Mucosa of descending colon (tissue), 3 donors: ENCODE results near the gene SPPL2C. TPM values are rescaled to one million over a fixed set of nuclear protein-coding genes. Genes with fewer than 3 reads are reported as not detected.

Experiments used
- ATAC-seq: fragments of 200-7000 bp; cut with Tn5 transposase; one replicate; pipeline ENCODE4 v1.9.1; 2020; ENCODE audit warnings: mild to moderate bottlenecking, moderate library complexity
- DNase-seq, 3 donors: peaks; one replicate each; pipeline ENCODE4 v3.0.0-alpha.2; 2020
- H3K36me3 ChIP-seq: fragments of 200-600 bp; one replicate; pipeline ENCODE4 v1.8.0; 2021; ENCODE audit warnings: low read depth, mild to moderate bottlenecking
- H3K4me1 ChIP-seq: fragments of 200-600 bp; one replicate; pipeline ENCODE4 v1.8.0; 2021; ENCODE audit warnings: low read depth, mild to moderate bottlenecking
- H3K4me3 ChIP-seq: fragments of 200-600 bp; one replicate; pipeline ENCODE4 v1.8.0; 2021; ENCODE audit warnings: mild to moderate bottlenecking
- H3K9me3 ChIP-seq: fragments of 200-600 bp; one replicate; pipeline ENCODE4 v1.8.0; 2021; ENCODE audit warnings: mild to moderate bottlenecking
- CTCF ChIP-seq: fragments of 200-600 bp; IDR thresholded peaks from one replicate; pipeline ENCODE4 v1.8.0; 2022; ENCODE audit warnings: antibody characterized with exemption, mild to moderate bottlenecking
- intact Hi-C, 2 donors: fragments of 100-400 bp; cut with DNase I in 1 of 2; cut with micrococcal nuclease in 1 of 2; formaldehyde crosslinking; loops; one replicate each; pipeline versions ENCODE4 v1.11.0 to v1.11.1; 2022; cut with DNase I, micrococcal nuclease
- total RNA-seq, 3 donors: library from RNA; stranded (reverse); fragmentation: NEBNext Ultra II Directional in 2 of 3; extraction: Animal tissue kit (Norgen Biotek cat#: 25700) in 2 of 3; gene quantifications; one replicate each; pipeline versions ENCODE4 v1.2.1 to v1.2.4, GENCODE V29; 2021 to 2023
- donor health status: DM: no; HTN: no; CAD: no; lungs with moderate emphysema.
- donor health status: DM: no; HTN: no; CAD: no.
- donor health status: DM: no; HTN: yes; CAD: no.

The SPPL2C gene
- total RNA-seq, 3 donors from 2014 or later: not detected

- TF ChIP-seq CTCF: no peak
- no peaks in the 10 kb centered on the region for H3K4me1 ChIP-seq
- intact Hi-C loops: no loop called here
- DNase-seq: no peak
- H3K36me3 ChIP-seq: no peaks in the 10 kb centered on the region
- no peak for ATAC-seq
- H3K4me3 ChIP-seq: no peak overlapping the region
- H3K9me3 ChIP-seq: no peaks in the 10 kb centered on the region
Measured at GRCh38 chr17:45867702-45868101, 23.0 kb downstream of the SPPL2C start.

DNA sequence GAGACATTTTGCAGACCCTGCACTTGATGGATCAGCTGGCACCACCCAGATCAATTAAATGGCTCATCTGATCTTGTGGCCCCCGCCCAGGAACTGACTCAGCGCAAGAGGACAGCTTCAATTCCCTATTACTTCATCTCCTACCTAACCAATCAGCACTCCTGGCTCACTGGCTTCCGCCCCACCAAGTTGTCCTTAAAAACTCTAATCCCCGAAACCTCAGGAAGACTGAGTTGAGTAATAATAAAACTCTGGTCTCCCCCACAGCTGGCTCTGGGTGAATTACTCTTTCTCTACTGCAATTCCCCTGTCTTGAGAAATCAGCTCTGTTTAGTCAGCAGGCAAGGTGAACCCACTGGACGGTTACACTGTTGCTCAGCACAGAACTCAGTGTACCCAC, 23.6 kb downstream of the SPPL2C start:
- Histone ChIP-seq H3K4me3 (no peak overlapping the region), H3K36me3 (no peaks in the 10 kb centered on the region), H3K4me1 (no peaks in the 10 kb centered on the region), H3K9me3 (no peaks in the 10 kb centered on the region)
- intact Hi-C loops: no loop called here
- no peak for ATAC-seq
- no peak for TF ChIP-seq CTCF
- no peak for DNase-seq

GRCh38 chr17:45869676-45870341, 25.1 kb downstream of the SPPL2C start:
- no peak for TF ChIP-seq CTCF
- H3K4me1 ChIP-seq: no peaks in the 10 kb centered on the region
- ATAC-seq (no peak), DNase-seq (no peak)
- no peak overlapping the region for H3K4me3 ChIP-seq
- no peaks in the 10 kb centered on the region for H3K36me3 ChIP-seq
- intact Hi-C loops: no loop called here
- H3K9me3 ChIP-seq: no peaks in the 10 kb centered on the region

DNA sequence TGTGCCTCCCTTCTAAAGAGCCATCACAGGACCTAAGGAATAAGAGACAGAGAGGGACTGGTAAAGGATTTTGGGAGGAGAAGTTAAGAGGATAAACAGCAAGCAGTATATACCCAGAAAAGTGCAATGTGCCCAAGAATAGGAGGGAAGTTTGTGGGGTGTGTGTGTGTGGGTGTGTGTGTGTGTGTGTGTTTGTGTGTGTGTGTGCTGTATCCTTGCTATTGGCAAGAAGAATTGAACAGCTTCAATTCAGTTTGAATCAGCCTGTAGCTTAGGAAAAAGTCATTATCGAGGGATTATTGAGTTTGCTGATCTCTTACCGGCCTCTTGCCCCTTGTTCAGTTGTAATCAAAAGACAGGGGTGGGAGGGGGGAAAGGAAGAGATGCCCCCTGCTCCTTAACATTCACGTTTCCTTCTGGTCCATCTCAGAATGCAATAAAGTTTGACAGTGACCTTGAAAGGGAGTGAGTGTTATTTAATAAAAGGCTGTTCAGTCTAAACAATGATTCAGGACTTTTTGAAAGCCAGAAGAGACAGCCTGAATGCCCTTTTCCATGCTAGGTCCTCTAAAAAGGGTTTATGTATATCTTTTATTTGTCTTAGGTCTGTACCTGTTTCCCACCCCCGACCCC, 25.8 kb downstream of the SPPL2C start:
- no peaks in the 10 kb centered on the region for H3K4me1 ChIP-seq
- no peak for DNase-seq
- no peak for TF ChIP-seq CTCF
- intact Hi-C loops: no loop called here
- no peak for ATAC-seq
- H3K4me3 ChIP-seq: no peak overlapping the region
- H3K9me3 ChIP-seq: no peaks in the 10 kb centered on the region
- H3K36me3 ChIP-seq: no peaks in the 10 kb centered on the region

DNA sequence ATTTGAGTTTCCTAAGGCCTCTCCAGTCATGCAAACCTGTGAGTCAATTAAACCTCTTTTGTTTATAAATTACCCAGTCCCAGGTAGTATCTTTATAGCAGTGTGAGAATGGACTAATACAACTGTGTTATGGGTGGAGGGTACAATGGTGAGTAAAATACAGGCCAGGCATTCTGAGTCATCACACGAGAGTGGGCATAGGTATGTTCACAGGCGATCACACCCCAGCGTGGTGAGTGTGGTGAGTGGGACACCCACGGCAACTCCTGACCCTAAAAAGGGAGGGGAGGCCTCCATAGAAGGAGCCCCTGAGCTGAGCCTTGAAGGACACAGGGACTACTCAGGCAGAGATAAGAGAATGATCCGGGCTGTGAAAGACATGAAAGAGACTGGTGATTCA, 27.0 kb downstream of the SPPL2C start:
- Histone ChIP-seq H3K36me3 (no peaks in the 10 kb centered on the region), H3K4me3 (no peak overlapping the region), H3K4me1 (no peaks in the 10 kb centered on the region), H3K9me3 (no peaks in the 10 kb centered on the region)
- ATAC-seq (no peak), DNase-seq (no peak)
- TF ChIP-seq CTCF: no peak
- intact Hi-C loops: no loop called here
